HG03196 (cell line): ENCODE results near the gene SULT1C4.

Experiments
- ATAC-seq: cut with Tn5 transposase; IDR thresholded peaks from one replicate; pipeline ENCODE4 v1.9.1; 2021; ENCODE audit not compliant: unreplicated experiment

The SULT1C4 gene

GRCh38 chr2:108369153-108369552 is 8.6 kb upstream of the SULT1C4 start:
- ATAC-seq = no peak

- ATAC-seq = no peak
Observed at GRCh38 chr2:108370080-108370479, 7.7 kb upstream of the SULT1C4 start.

- no peak for ATAC-seq
Observed at GRCh38 chr2:108376774-108377173, 980 bp upstream of the SULT1C4 start.

GRCh38 chr2:108377401-108377800 is 353 bp upstream of the SULT1C4 start:
- ATAC-seq = no peak

GRCh38 chr2:108378851-108379250 is 1.1 kb downstream of the SULT1C4 start:
- ATAC-seq = no peak

- ATAC-seq = no peak
Observed at GRCh38 chr2:108382196-108382595, 4.4 kb downstream of the SULT1C4 start.

- no peak for ATAC-seq
Observed at GRCh38 chr2:108383146-108383830, 5.5 kb downstream of the SULT1C4 start.

- ATAC-seq = no peak
Observed at GRCh38 chr2:108384662-108385393, 7.1 kb downstream of the SULT1C4 start.

GRCh38 chr2:108385411-108386071 is 7.8 kb downstream of the SULT1C4 start:
- peak; percentile 85 for ATAC-seq

GRCh38 chr2:108388045-108388444 is 10.3 kb downstream of the SULT1C4 start:
- ATAC-seq = no peak

GRCh38 chr2:108390340-108390739 is 12.6 kb downstream of the SULT1C4 start:
- no peak for ATAC-seq

- ATAC-seq = no peak
Observed at GRCh38 chr2:108392029-108392428, 14.3 kb downstream of the SULT1C4 start.

- ATAC-seq = no peak
Observed at GRCh38 chr2:108393197-108393596, 15.4 kb downstream of the SULT1C4 start.

- no peak for ATAC-seq
Observed at GRCh38 chr2:108395155-108395554, 17.4 kb downstream of the SULT1C4 start.

GRCh38 chr2:108396845-108397244 is 19.1 kb downstream of the SULT1C4 start:
- no peak for ATAC-seq

GRCh38 chr2:108399479-108399878 is 21.7 kb downstream of the SULT1C4 start:
- no peak for ATAC-seq

GRCh38 chr2:108401800-108402199 is 24.0 kb downstream of the SULT1C4 start:
- ATAC-seq = no peak

GRCh38 chr2:108403494-108403893 is 25.7 kb downstream of the SULT1C4 start:
- ATAC-seq = no peak

GRCh38 chr2:108404784-108405397 is 27.1 kb downstream of the SULT1C4 start:
- no peak for ATAC-seq

- no peak for ATAC-seq
Observed at GRCh38 chr2:108407864-108408729, 30.3 kb downstream of the SULT1C4 start.

GRCh38 chr2:108409768-108410167 is 32.0 kb downstream of the SULT1C4 start:
- ATAC-seq = no peak
